SU-DHL-6 (cell line): Measurements from ENCODE around the gene GBF1.

ENCODE experiments used
- H2AFZ ChIP-seq: fragments of 200-600 bp; sonication (generic); 2 replicates; pipeline ENCODE4 v1.6.1; 2014; ENCODE audit warnings: low read depth, mild to moderate bottlenecking, moderate library complexity, mixed read lengths, antibody characterized with exemption, low read length; ENCODE audit not compliant: severe bottlenecking
- H3F3A ChIP-seq: fragments of 200-600 bp; shearing (Covaris generic); 2 replicates; pipeline ENCODE4 v1.6.0; 2016; ENCODE audit warnings: antibody characterized with exemption, mild to moderate bottlenecking; ENCODE audit not compliant: insufficient read depth
- H3K27ac ChIP-seq: fragments of 200-600 bp; sonication (generic); 2 replicates; pipeline ENCODE4 v1.5.1; 2016; ENCODE audit warnings: low read depth, mild to moderate bottlenecking, low read length, moderate library complexity, mixed read lengths
- H3K27me3 ChIP-seq: fragments of 200-600 bp; sonication (generic), shearing (Covaris generic); 2 replicates; pipeline ENCODE4 v1.6.0; 2014; ENCODE audit warnings: mild to moderate bottlenecking, low read length
- H3K36me3 ChIP-seq: fragments of 200-600 bp; sonication (generic); 2 replicates; pipeline ENCODE4 v1.6.1; 2014; ENCODE audit warnings: mild to moderate bottlenecking, low read length, mixed read lengths
- H3K4me2 ChIP-seq: fragments of 300-600, 200-600 bp; shearing (Covaris generic), sonication (generic); 2 replicates; pipeline ENCODE4 v1.6.0; 2014; ENCODE audit warnings: low read length, low read depth, mild to moderate bottlenecking; ENCODE audit not compliant: poor library complexity, severe bottlenecking
- H3K4me3 ChIP-seq: fragments of 200-600 bp; sonication (generic); 2 replicates; pipeline ENCODE4 v1.5.1; 2014; ENCODE audit warnings: antibody characterized with exemption, low read length, mild to moderate bottlenecking, mixed read lengths; ENCODE audit not compliant: insufficient read depth, poor library complexity, severe bottlenecking
- H3K79me2 ChIP-seq: fragments of 200-600 bp; sonication (generic); 2 replicates; pipeline ENCODE4 v1.6.1; 2014; ENCODE audit warnings: mild to moderate bottlenecking, low read length, moderate library complexity; ENCODE audit not compliant: insufficient read depth
- H3K9ac ChIP-seq: fragments of 200-600 bp; sonication (generic); 2 replicates; pipeline ENCODE4 v1.7.0; 2014; ENCODE audit warnings: mild to moderate bottlenecking, low read length
- H3K9me2 ChIP-seq: fragments of 200-600 bp; sonication (generic); replicated peaks from 2 replicates; pipeline ENCODE4 v1.6.1; 2014; ENCODE audit warnings: low read length; ENCODE audit not compliant: insufficient read depth
- H3K9me3 ChIP-seq: fragments of 200-600 bp; sonication (generic); 2 replicates; pipeline ENCODE4 v1.6.1; 2014; ENCODE audit warnings: low read length, mixed read lengths; ENCODE audit not compliant: insufficient read depth
- H4K20me1 ChIP-seq: fragments of 200-600 bp; sonication (generic); 2 replicates; pipeline ENCODE4 v1.6.1; 2014; ENCODE audit warnings: low read depth, mild to moderate bottlenecking, antibody characterized with exemption, low read length, moderate library complexity, mixed read lengths
- EZH2phosphoT487 ChIP-seq: fragments of 200-600 bp; sonication (generic), shearing (Covaris generic); conservative IDR thresholded peaks from 2 replicates; pipeline ENCODE4 v1.6.1; 2018; ENCODE audit warnings: mild to moderate bottlenecking, antibody characterized with exemption, low read length, moderate library complexity, mixed read lengths
- TF ChIP-seq, protein P1 (sequence below): fragments of 200-600 bp; sonication (generic); IDR thresholded peaks from one replicate; pipeline ENCODE4 v1.5.1; 2017; ENCODE audit warnings: antibody characterized with exemption, mild to moderate bottlenecking, low read length, moderate library complexity; ENCODE audit not compliant: insufficient read depth, poor library complexity, severe bottlenecking

GBF1 gene

DNA sequence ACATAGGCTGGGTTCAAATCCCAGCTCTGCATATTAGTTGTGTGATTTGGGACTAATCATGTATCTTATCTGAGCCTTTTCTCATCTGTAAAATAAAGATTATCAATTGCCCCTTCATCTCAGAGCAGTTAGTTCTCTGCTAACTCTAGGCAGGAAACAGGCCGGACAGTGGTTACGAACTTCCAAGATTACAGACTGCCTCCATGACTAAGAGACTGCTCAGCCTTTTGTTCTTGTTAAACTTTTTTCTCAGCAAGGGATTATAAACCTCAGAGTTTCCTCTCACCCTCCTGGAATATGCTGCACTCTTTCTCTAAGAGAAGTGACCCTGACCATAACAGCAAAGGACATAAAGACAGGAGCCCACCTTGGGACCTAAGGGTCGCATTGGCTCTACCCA lies 97.6 kb downstream of the GBF1 start:
- H3K27ac ChIP-seq: no peak overlapping the region
- no peak overlapping the region for H3K4me2 ChIP-seq
- H3K79me2 ChIP-seq: 0 out of 2 replicates have a peak, but pooled peaks cover 3% of the 10 kb centered on the region
- H3K9ac ChIP-seq: no peak overlapping the region
- H3K9me3 ChIP-seq: no peaks in the 10 kb centered on the region
- TF ChIP-seq, protein P1, sequence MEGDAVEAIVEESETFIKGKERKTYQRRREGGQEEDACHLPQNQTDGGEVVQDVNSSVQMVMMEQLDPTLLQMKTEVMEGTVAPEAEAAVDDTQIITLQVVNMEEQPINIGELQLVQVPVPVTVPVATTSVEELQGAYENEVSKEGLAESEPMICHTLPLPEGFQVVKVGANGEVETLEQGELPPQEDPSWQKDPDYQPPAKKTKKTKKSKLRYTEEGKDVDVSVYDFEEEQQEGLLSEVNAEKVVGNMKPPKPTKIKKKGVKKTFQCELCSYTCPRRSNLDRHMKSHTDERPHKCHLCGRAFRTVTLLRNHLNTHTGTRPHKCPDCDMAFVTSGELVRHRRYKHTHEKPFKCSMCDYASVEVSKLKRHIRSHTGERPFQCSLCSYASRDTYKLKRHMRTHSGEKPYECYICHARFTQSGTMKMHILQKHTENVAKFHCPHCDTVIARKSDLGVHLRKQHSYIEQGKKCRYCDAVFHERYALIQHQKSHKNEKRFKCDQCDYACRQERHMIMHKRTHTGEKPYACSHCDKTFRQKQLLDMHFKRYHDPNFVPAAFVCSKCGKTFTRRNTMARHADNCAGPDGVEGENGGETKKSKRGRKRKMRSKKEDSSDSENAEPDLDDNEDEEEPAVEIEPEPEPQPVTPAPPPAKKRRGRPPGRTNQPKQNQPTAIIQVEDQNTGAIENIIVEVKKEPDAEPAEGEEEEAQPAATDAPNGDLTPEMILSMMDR: no peak
- TF ChIP-seq EZH2phosphoT487: no peak
- no peaks in the 10 kb centered on the region for H3F3A ChIP-seq
- no peak overlapping the region for H2AFZ ChIP-seq
- no peaks in the 10 kb centered on the region; the same call in 1 of the 2 replicates for H3K36me3 ChIP-seq
- no peaks in the 10 kb centered on the region for H4K20me1 ChIP-seq
- no peak overlapping the region for H3K4me3 ChIP-seq
- no peaks in the 10 kb centered on the region for H3K9me2 ChIP-seq
- no peaks in the 10 kb centered on the region for H3K27me3 ChIP-seq

DNA sequence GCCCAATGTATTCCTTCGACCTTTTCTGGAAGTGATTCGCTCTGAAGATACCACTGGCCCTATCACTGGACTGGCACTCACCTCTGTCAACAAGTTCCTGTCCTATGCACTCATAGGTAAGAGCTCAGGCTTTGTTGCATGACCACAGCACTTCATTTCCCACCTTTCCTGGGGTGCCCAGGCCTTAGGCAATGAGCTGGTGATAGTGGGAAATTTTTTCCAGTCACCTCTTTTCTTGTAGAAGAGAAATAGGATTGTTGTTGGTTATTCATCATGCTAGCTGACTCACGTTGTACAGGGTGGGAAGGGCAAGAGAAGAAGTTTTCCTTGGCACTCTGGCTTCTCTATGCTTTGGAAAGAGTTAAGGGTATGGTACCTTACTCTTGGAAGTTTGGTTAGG lies 98.7 kb downstream of the GBF1 start:
- Histone ChIP-seq H3K4me2 (no peak overlapping the region), H3K4me3 (no peak overlapping the region), H3K9me2 (no peaks in the 10 kb centered on the region), H3K27me3 (no peaks in the 10 kb centered on the region), H3K36me3 (no peaks in the 10 kb centered on the region; the same call in 1 of the 2 replicates), H3F3A (no peaks in the 10 kb centered on the region), H3K9me3 (no peaks in the 10 kb centered on the region), H2AFZ (no peak overlapping the region), H3K9ac (no peak overlapping the region), H3K79me2 (0 out of 2 replicates have a peak, but pooled peaks cover 3% of the 10 kb centered on the region), H4K20me1 (no peaks in the 10 kb centered on the region), H3K27ac (no peak overlapping the region)
- no peak for TF ChIP-seq EZH2phosphoT487
- TF ChIP-seq, protein P1: no peak

DNA sequence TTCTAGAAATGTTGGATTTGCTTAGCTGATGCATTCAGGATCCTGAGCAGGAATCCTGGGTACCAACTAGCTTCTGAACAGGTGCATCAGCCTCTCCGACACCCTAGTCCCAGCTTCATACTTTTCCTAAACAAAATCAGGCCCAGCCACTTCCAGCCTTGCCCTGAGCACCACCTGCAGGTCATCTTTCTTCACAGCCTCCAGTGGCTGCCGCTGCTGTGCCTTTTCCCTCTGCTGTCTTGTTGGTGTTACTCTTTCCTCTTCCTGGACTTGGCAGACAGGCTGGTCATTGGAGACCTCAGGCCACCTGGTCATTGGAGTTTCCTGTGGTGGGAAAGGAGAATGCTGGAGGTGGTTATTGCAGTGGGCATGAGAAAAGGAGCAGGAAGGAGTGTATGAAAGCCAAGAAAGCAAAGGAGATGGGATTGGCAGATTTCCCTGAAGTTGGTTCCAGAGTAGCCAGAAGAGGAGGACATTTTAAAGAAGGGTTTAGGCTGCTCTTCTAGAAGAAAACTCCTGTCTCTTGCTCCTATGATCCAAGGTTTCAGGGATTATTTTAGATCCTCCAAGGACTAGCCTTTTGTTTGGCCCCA lies 102.0 kb downstream of the GBF1 start:
- Histone ChIP-seq H3K9me3 (no peaks in the 10 kb centered on the region), H4K20me1 (no peaks in the 10 kb centered on the region)

More for the DNA sequence above, 102.0 kb downstream of the GBF1 start:
- Histone ChIP-seq H3K9ac (no peak overlapping the region), H3K4me2 (no peak overlapping the region), H3K36me3 (peaks cover 2% of the 10 kb centered on the region), H3K79me2 (0 out of 2 replicates have a peak, but pooled peaks cover 2% of the 10 kb centered on the region), H2AFZ (no peak overlapping the region), H3F3A (peaks cover 4% of the 10 kb centered on the region; the same call in 1 of the 2 replicates), H3K4me3 (no peak overlapping the region), H3K9me2 (no peaks in the 10 kb centered on the region), H3K27ac (no peak overlapping the region), H3K27me3 (no peaks in the 10 kb centered on the region)
- no peak for TF ChIP-seq EZH2phosphoT487
- TF ChIP-seq, protein P1: no peak
